GM12864 (cell line): ENCODE data around the gene PCDHGA5.
"Not testable (repeated sequence)": the region's sequence is repeated elsewhere in the genome, so short reads cannot be mapped to it uniquely, and the experiment has no call there.

Experiments used
- DNase-seq: peaks from one replicate; pipeline ENCODE4 v3.0.0-alpha.2; 2011; ENCODE audit warnings: low read depth
- H3K4me3 ChIP-seq: 2 replicates; pipeline ENCODE4 v1.5.1; 2011; ENCODE audit warnings: mild to moderate bottlenecking, low read depth, low read length, control low read depth
- TF ChIP-seq, protein P1 (sequence below): IDR thresholded peaks from 2 replicates; pipeline ENCODE4 v1.5.1; 2011; ENCODE audit warnings: low read depth, mild to moderate bottlenecking, moderate library complexity, low read length, control low read depth, inconsistent platforms; ENCODE audit errors: missing control alignments

The PCDHGA5 gene

DNA sequence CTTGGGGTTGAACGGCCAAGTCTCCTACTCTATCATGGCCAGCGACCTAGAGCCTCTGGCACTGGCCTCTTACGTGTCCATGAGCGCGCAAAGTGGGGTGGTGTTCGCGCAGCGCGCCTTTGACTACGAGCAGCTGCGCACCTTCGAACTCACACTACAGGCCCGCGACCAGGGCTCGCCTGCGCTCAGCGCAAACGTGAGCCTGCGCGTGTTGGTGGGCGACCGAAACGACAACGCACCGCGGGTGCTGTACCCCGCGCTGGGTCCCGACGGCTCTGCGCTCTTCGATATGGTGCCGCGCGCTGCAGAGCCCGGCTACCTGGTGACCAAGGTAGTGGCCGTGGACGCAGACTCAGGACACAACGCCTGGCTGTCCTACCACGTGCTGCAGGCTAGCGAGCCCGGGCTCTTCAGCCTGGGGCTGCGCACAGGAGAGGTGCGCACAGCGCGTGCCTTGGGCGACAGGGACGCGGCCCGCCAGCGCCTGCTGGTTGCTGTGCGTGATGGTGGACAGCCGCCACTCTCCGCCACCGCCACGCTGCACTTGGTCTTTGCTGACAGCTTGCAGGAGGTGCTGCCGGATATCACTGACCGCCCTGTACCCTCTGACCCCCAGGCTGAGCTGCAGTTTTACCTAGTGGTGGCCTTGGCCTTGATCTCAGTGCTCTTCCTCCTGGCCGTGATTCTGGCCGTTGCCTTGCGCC lies 35.7 kb downstream of the PCDHGA5 start:
- TF ChIP-seq, protein P1, sequence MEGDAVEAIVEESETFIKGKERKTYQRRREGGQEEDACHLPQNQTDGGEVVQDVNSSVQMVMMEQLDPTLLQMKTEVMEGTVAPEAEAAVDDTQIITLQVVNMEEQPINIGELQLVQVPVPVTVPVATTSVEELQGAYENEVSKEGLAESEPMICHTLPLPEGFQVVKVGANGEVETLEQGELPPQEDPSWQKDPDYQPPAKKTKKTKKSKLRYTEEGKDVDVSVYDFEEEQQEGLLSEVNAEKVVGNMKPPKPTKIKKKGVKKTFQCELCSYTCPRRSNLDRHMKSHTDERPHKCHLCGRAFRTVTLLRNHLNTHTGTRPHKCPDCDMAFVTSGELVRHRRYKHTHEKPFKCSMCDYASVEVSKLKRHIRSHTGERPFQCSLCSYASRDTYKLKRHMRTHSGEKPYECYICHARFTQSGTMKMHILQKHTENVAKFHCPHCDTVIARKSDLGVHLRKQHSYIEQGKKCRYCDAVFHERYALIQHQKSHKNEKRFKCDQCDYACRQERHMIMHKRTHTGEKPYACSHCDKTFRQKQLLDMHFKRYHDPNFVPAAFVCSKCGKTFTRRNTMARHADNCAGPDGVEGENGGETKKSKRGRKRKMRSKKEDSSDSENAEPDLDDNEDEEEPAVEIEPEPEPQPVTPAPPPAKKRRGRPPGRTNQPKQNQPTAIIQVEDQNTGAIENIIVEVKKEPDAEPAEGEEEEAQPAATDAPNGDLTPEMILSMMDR: no peak
- no peak for DNase-seq
- H3K4me3 ChIP-seq: no peak overlapping the region

- TF ChIP-seq, protein P1: peak; percentile 54
- DNase-seq: no peak
- H3K4me3 ChIP-seq: peak within 1 kb of the TSS; percentile 0; the same call in 1 of the 2 replicates
Observed at GRCh38 chr5:141402553-141403243, 38.7 kb downstream of the PCDHGA5 start, which contains the start of gene PCDHGA9. Gene PCDHGA9 (plus strand): TSS chr5:141402778. CDS start chr5:141402953, 175 bp downstream.

DNA sequence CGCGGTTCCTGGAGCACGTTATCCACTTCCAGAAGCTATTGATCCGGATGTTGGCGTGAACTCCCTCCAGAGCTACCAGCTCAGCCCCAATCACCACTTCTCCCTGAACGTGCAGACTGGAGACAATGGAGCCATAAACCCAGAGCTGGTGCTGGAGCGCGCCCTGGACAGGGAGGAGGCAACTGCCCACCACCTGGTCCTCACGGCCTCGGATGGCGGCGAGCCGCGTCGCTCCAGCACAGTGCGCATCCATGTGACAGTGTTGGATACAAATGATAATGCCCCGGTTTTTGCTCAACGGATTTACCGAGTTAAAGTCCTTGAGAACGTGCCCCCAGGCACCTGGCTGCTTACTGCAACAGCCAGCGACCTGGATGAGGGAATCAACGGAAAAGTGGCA lies 39.4 kb downstream of the PCDHGA5 start:
- TF ChIP-seq, protein P1: no peak
- H3K4me3 ChIP-seq: no peak overlapping the region
- DNase-seq: no peak

DNA sequence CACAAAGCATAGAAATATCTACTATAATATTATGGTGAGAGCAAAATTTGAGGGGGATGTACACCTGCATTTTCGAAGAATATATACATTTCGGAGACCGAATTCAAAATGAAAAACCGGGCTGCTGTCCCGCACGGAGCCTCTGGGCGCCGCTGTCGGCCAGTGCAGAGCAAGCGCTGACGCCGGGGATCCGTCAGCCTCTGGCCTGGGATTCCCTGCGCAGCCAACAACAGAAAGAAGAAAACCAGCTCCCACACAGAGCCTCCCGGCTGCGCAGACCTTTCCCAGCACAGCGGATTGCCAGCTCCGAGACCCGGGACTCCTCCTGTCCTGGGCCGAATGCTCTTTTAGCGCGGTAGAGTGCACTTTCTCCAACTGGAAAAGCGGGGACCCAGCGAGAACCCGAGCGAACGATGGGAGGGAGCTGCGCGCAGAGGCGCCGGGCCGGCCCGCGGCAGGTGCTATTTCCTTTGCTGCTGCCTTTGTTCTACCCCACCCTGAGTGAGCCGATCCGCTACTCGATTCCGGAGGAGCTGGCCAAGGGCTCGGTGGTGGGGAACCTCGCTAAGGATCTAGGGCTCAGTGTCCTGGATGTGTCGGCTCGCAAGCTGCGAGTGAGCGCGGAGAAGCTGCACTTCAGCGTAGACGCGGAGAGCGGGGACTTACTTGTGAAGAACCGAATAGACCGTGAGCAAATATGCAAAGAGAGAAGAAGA lies 44.0 kb downstream of the PCDHGA5 start, which contains the start of gene PCDHGB6:
Gene PCDHGB6, plus strand, starts transcription at position 232 of the 716 bp plus-strand sequence. Its CDS starts 182 bp downstream, at position 414.
- TF ChIP-seq, protein P1: peak; percentile 91
- H3K4me3 ChIP-seq: peak within 1 kb of the TSS; percentile 62
- DNase-seq: not testable (repeated sequence)

- H3K4me3 ChIP-seq: no peak overlapping the region
- DNase-seq: no peak
- TF ChIP-seq, protein P1: no peak
Observed at GRCh38 chr5:141409598-141410306, 45.8 kb downstream of the PCDHGA5 start.

DNA sequence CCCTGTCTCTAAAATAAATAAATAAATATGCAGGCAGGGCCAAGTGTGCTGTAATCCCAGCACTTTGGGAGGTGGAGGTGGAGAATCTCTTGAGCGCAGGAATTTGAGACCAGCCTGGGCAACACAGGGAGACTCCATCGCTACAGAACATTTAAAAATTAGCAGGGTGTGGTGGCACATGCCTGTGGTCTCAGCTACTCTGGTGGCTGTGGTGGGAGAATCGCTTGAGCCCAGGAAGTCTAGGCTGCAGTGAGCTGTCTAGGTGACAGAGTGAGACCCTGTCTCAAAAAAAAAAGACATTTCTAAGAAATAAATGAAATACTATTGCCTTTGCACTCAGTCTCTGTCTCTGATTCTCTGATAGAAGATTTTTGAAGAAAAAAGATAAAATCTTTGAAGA lies 47.6 kb downstream of the PCDHGA5 start:
- TF ChIP-seq, protein P1: no peak
- no peak overlapping the region for H3K4me3 ChIP-seq
- no peak for DNase-seq
